Measurements from ENCODE around the gene NPPB.

The NPPB gene

GRCh38 chr1:11880911-11881748 is 22.4 kb upstream of the NPPB start:
- no peak for DNase-seq (ENCODE audit: low read depth)

GRCh38 chr1:11880181-11880575 is 21.4 kb upstream of the NPPB start:
- no peak for DNase-seq (ENCODE audit: low read depth)

GRCh38 chr1:11879311-11880180 is 20.8 kb upstream of the NPPB start:
- DNase-seq (ENCODE audit: low read depth) = no peak

- DNase-seq (ENCODE audit: low read depth) = no peak
Measured at GRCh38 chr1:11878891-11879190, 20.1 kb upstream of the NPPB start.

GRCh38 chr1:11878081-11878890 is 19.5 kb upstream of the NPPB start:
- no peak for DNase-seq (ENCODE audit: low read depth)

- no peak for DNase-seq (ENCODE audit: low read depth)
Measured at GRCh38 chr1:11877074-11877473, 18.3 kb upstream of the NPPB start.

GRCh38 chr1:11875094-11875493 is 16.3 kb upstream of the NPPB start:
- DNase-seq (ENCODE audit: low read depth) = no peak

- no peak for DNase-seq (ENCODE audit: low read depth)
Measured at GRCh38 chr1:11874624-11875023, 15.9 kb upstream of the NPPB start.

- no peak for DNase-seq (ENCODE audit: low read depth)
Measured at GRCh38 chr1:11874258-11874562, 15.5 kb upstream of the NPPB start.

GRCh38 chr1:11873395-11874257 is 14.9 kb upstream of the NPPB start:
- no peak for DNase-seq (ENCODE audit: low read depth)

GRCh38 chr1:11872545-11872944 is 13.8 kb upstream of the NPPB start:
- no peak for DNase-seq (ENCODE audit: low read depth)

GRCh38 chr1:11869650-11870207 is 11.0 kb upstream of the NPPB start:
- DNase-seq (ENCODE audit: low read depth) = no peak

GRCh38 chr1:11869104-11869503 is 10.4 kb upstream of the NPPB start:
- DNase-seq (ENCODE audit: low read depth) = no peak

- no peak for DNase-seq (ENCODE audit: low read depth)
Measured at GRCh38 chr1:11868331-11868980, 9.7 kb upstream of the NPPB start.

GRCh38 chr1:11862890-11863289 is 4.1 kb upstream of the NPPB start:
- DNase-seq (ENCODE audit: low read depth) = no peak

- DNase-seq (ENCODE audit: low read depth) = no peak
Measured at GRCh38 chr1:11860587-11860986, 1.8 kb upstream of the NPPB start.

- DNase-seq (ENCODE audit: low read depth) = no peak
Measured at GRCh38 chr1:11860083-11860482, 1.3 kb upstream of the NPPB start.

GRCh38 chr1:11858968-11859871 is 475 bp upstream of the NPPB start:
- DNase-seq (ENCODE audit: low read depth) = peak; percentile 59

GRCh38 chr1:11858158-11858557 is 587 bp downstream of the NPPB start:
- DNase-seq (ENCODE audit: low read depth) = no peak
